MCF 10A (cell line): Measurements from ENCODE around the gene PROX2. TPM values are rescaled to one million over a fixed set of nuclear protein-coding genes. Genes with fewer than 3 reads are reported as not detected.

ENCODE experiments used
- BruUV-seq: library from RNA; stranded (reverse); fragments of 400-500 nt; replicated peaks from 2 replicates; lab custom pipeline; 2021; lab: Mats Ljungman, UMichigan
- CTCF ChIA-PET: fragments of 300-600 bp; sonication (Branson Sonifier 250); formaldehyde crosslinking; extraction: SDS; loops from one replicate; lab custom pipeline; 2021; ENCODE audit warnings: antibody characterized with exemption, inconsistent platforms; lab: Yijun Ruan, JAX
- POLR2A ChIA-PET: fragments of 300-600, 350-650 bp; sonication (Branson Sonifier 250); formaldehyde crosslinking; extraction: SDS; loops from one replicate; lab custom pipeline; 2020; ENCODE audit warnings: antibody characterized with exemption, inconsistent platforms; lab: Yijun Ruan, JAX
- DNase-seq: peaks from one replicate; pipeline ENCODE4 v3.0.0-alpha.2; 2018; ENCODE audit not compliant: unreplicated experiment
- H3K27ac Mint-ChIP-seq: one replicate; pipeline ENCODE4 v1.8.0; 2022; ENCODE audit warnings: mild to moderate bottlenecking, low read depth, mixed read lengths; ENCODE audit not compliant: unreplicated experiment
- H3K27me3 Mint-ChIP-seq: one replicate; pipeline ENCODE4 v1.8.0; 2022; ENCODE audit warnings: mixed read lengths; ENCODE audit not compliant: insufficient read depth, unreplicated experiment
- H3K36me3 Mint-ChIP-seq: one replicate; pipeline ENCODE4 v1.8.0; 2022; ENCODE audit warnings: mild to moderate bottlenecking, moderate library complexity, mixed read lengths; ENCODE audit not compliant: insufficient read depth, unreplicated experiment
- H3K4me1 Mint-ChIP-seq: one replicate; pipeline ENCODE4 v1.8.0; 2022; ENCODE audit warnings: mixed read lengths; ENCODE audit not compliant: insufficient read depth, unreplicated experiment
- H3K4me3 Mint-ChIP-seq: one replicate; pipeline ENCODE4 v1.8.0; 2022; ENCODE audit warnings: mild to moderate bottlenecking, moderate library complexity, mixed read lengths; ENCODE audit not compliant: unreplicated experiment
- H3K9me3 Mint-ChIP-seq: one replicate; pipeline ENCODE4 v1.8.0; 2022; ENCODE audit warnings: mixed read lengths; ENCODE audit not compliant: unreplicated experiment
- intact Hi-C: fragments of 100-400 bp; cut with micrococcal nuclease; formaldehyde crosslinking; loops from 2 replicates; pipeline ENCODE4 v1.14.1; 2022
- total RNA-seq: library from RNA; stranded (reverse); gene quantifications from 2 replicates; pipeline ENCODE4 v1.2.3, GENCODE V29; 2022
- TF ChIP-seq, protein P1 (sequence below): fragments of 200-600 bp; IDR thresholded peaks from one replicate; pipeline ENCODE4 v1.8.0; 2022; ENCODE audit warnings: antibody characterized with exemption, mild to moderate bottlenecking; ENCODE audit not compliant: unreplicated experiment

The PROX2 gene
- total RNA-seq, 1 experiment from 2014 or later, result not detected

DNA sequence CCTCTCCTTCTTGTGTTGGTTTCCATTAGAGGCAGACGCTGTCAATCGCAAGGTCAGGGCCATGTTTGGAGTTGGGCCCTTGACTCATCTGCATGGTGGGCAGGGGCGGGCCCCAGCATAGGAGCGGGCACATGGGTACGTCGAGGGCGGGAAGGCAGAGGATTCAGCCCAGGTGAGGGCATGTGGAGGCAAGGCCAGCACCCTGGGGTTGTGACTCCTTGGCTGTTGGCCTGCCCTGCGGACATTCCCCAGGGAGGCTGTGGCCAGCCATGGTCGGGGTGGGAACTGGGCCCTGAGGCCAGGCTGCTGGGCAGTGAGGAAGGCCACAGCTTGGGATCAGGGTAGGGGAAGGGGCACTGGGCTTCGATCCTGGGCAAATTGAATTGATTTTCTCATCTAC is 36.9 kb upstream of the PROX2 start:
- no peaks in the 10 kb centered on the region for H3K27me3 Mint-ChIP-seq
- no peak for DNase-seq
- no peak overlapping the region for H3K4me3 Mint-ChIP-seq
- TF ChIP-seq, protein P1, sequence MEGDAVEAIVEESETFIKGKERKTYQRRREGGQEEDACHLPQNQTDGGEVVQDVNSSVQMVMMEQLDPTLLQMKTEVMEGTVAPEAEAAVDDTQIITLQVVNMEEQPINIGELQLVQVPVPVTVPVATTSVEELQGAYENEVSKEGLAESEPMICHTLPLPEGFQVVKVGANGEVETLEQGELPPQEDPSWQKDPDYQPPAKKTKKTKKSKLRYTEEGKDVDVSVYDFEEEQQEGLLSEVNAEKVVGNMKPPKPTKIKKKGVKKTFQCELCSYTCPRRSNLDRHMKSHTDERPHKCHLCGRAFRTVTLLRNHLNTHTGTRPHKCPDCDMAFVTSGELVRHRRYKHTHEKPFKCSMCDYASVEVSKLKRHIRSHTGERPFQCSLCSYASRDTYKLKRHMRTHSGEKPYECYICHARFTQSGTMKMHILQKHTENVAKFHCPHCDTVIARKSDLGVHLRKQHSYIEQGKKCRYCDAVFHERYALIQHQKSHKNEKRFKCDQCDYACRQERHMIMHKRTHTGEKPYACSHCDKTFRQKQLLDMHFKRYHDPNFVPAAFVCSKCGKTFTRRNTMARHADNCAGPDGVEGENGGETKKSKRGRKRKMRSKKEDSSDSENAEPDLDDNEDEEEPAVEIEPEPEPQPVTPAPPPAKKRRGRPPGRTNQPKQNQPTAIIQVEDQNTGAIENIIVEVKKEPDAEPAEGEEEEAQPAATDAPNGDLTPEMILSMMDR, result no peak
- H3K27ac Mint-ChIP-seq, result no peak overlapping the region
- H3K9me3 Mint-ChIP-seq, result no peaks in the 10 kb centered on the region
- peaks cover 14% of the 10 kb centered on the region for H3K4me1 Mint-ChIP-seq
- peaks cover 5% of the 10 kb centered on the region for H3K36me3 Mint-ChIP-seq
- CTCF ChIA-PET, result interaction anchor here (0.7 to 1.8 kb wide), 4 partner anchors 41 to 213 kb away, joined by 3 to 16 read pairs (median 4); no protein-coding TSS in a partner anchor
- intact Hi-C loops, result no loop called here
- POLR2A ChIA-PET, result no interaction called here
- no TSS peak for BruUV-seq

DNA sequence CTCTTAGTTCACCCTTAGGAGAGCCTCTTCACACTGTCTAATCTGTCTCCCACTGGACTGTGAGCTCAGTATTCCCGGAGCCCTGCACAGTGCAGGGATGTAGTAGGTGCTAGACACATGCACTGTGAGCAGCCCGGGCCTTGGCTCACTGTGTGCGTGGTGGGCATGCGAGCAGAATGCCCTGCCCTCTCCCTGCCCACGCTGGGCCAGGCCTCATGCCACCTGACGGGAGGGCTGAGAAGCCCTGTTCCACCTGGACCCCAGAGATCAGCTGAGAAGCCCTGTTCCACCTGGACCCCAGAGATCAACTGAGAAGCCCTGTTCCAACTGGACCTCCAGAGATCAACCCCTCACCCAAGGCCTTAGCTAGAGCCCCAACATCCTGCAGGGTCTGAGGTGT is 36.2 kb upstream of the PROX2 start:
- H3K4me1 Mint-ChIP-seq, result peaks cover 14% of the 10 kb centered on the region
- H3K36me3 Mint-ChIP-seq, result peaks cover 5% of the 10 kb centered on the region
- no peak overlapping the region for H3K27ac Mint-ChIP-seq
- no peak overlapping the region for H3K4me3 Mint-ChIP-seq
- DNase-seq, result no peak
- intact Hi-C loops, result no loop called here
- CTCF ChIA-PET, result interaction anchor here (1.6 to 1.8 kb wide), 2 partner anchors 50 to 177 kb away, joined by 10 to 16 read pairs; no protein-coding TSS in a partner anchor
- no peaks in the 10 kb centered on the region for H3K9me3 Mint-ChIP-seq
- TF ChIP-seq, protein P1, result no peak
- no TSS peak for BruUV-seq
- POLR2A ChIA-PET, result no interaction called here
- no peaks in the 10 kb centered on the region for H3K27me3 Mint-ChIP-seq

DNA sequence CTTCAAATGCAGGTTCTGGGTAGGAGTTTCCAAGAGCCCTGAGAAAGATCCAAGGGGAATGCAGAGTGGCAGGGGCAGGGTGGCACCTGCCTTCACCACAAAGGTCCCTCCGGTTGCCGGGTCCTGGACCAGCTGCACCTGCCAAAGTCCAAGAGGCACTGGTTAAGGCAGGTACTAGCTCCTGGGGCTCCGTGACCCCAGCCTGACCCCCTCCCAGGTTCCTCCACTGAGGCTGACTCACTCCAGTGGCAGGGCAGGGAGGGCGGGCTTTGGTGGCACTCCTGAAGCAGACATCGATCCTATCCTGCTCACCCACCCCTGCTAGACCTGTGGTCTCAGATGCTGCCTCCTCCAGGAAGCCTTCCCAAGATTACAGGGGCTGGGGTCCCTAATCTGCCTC is 35.8 kb upstream of the PROX2 start:
- no peak for DNase-seq
- Mint-ChIP-seq H3K36me3 (peaks cover 5% of the 10 kb centered on the region), H3K4me1 (peaks cover 14% of the 10 kb centered on the region), H3K27ac (no peak overlapping the region), H3K9me3 (no peaks in the 10 kb centered on the region), H3K4me3 (no peak overlapping the region), H3K27me3 (no peaks in the 10 kb centered on the region)
- intact Hi-C loops, result no loop called here
- TF ChIP-seq, protein P1, result no peak
- ChIA-PET CTCF (interaction anchor here (1.6 to 1.8 kb wide), 2 partner anchors 49 to 177 kb away, joined by 10 to 16 read pairs; no protein-coding TSS in a partner anchor), POLR2A (no interaction called here)
- no TSS peak for BruUV-seq

DNA sequence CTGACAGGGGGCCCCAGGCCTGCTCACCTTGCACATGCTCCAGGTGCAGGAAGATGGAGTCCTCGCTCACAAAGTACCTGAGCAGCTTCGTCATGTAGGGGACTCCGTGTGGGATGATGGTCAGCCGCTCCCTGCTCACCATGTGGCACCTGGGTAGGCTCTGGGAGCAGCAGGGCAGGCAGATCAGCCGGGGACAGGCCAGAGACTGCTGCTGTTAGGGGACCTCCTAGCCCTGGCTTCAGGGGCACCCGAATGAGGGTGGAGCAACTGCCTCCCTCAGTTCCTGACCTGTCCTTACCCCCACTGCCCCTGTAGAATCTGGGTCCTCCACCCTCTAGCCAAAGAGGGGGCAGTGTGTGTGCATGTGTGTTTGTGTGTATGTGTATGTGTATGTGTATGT is 35.3 kb upstream of the PROX2 start:
- Mint-ChIP-seq H3K4me1 (peaks cover 14% of the 10 kb centered on the region), H3K27ac (no peak overlapping the region), H3K4me3 (no peak overlapping the region), H3K36me3 (peaks cover 9% of the 10 kb centered on the region), H3K9me3 (no peaks in the 10 kb centered on the region), H3K27me3 (no peaks in the 10 kb centered on the region)
- TF ChIP-seq, protein P1, result no peak
- POLR2A ChIA-PET, result no interaction called here
- intact Hi-C loops, result no loop called here
- DNase-seq, result no peak
- CTCF ChIA-PET, result interaction anchor here (1.6 to 1.8 kb wide), 2 partner anchors 49 to 177 kb away, joined by 10 to 16 read pairs; no protein-coding TSS in a partner anchor
- no TSS peak for BruUV-seq
